ENCODE results near the gene ACVR1B.

ACVR1B gene

GRCh38 chr12:51920046-51920445, 31.5 kb upstream of the ACVR1B start:
- no peak for TF ChIP-seq CTCF (IDR thresholded peaks at IDR 0.05)
- Histone ChIP-seq H3K4me3 (no peak overlapping the region), H3K27ac (no peak overlapping the region)
- DNase-seq (ENCODE audit: low spot score) = no peak

- DNase-seq (ENCODE audit: low spot score) = no peak
- Histone ChIP-seq H3K4me3 (no peak overlapping the region), H3K27ac (peak overlapping the region in 1 of 2 donors; percentile 11)
- TF ChIP-seq CTCF (IDR thresholded peaks at IDR 0.05) = no peak
Observed at GRCh38 chr12:51921017-51921725, 30.3 kb upstream of the ACVR1B start.

GRCh38 chr12:51922146-51922545, 29.4 kb upstream of the ACVR1B start:
- no peak for TF ChIP-seq CTCF (IDR thresholded peaks at IDR 0.05)
- Histone ChIP-seq H3K4me3 (no peak overlapping the region), H3K27ac (peak overlapping the region in 1 of 2 donors; percentile 82)
- DNase-seq (ENCODE audit: low spot score) = no peak

GRCh38 chr12:51922762-51923505, 28.6 kb upstream of the ACVR1B start:
- Histone ChIP-seq H3K27ac (peak overlapping the region in 1 of 2 donors; percentile 82), H3K4me3 (peak overlapping the region; percentile 45)
- no peak for TF ChIP-seq CTCF (IDR thresholded peaks at IDR 0.05)
- no peak for DNase-seq (ENCODE audit: low spot score)

GRCh38 chr12:51923506-51924365, 27.8 kb upstream of the ACVR1B start:
- peak; percentile 86 for TF ChIP-seq CTCF (IDR thresholded peaks at IDR 0.05)
- Histone ChIP-seq H3K27ac (peak overlapping the region in 1 of 2 donors; percentile 82), H3K4me3 (peak overlapping the region; percentile 45)
- DNase-seq (ENCODE audit: low spot score) = no peak

GRCh38 chr12:51924551-51925319, 26.8 kb upstream of the ACVR1B start:
- no peak for DNase-seq (ENCODE audit: low spot score)
- Histone ChIP-seq H3K27ac (no peak overlapping the region), H3K4me3 (no peak overlapping the region)
- no peak for TF ChIP-seq CTCF (IDR thresholded peaks at IDR 0.05)
